Jurkat, Clone E6-1 (cell line): ENCODE results near the gene EMP2.
"Not testable (repeated sequence)": the region's sequence is repeated elsewhere in the genome, so short reads cannot be mapped to it uniquely, and the experiment has no call there.

ENCODE experiments used
- DNase-seq: peaks from one replicate; pipeline ENCODE4 v3.0.0-alpha.2; 2011; ENCODE audit warnings: low read depth, low spot score
- H3K4me3 ChIP-seq: 2 replicates; pipeline ENCODE4 v1.5.1; 2011; ENCODE audit warnings: mild to moderate bottlenecking, low read length, control low read depth, moderate library complexity

Gene EMP2

GRCh38 chr16:10534748-10535147 lies 45.6 kb downstream of the EMP2 start:
- no peak overlapping the region for H3K4me3 ChIP-seq
- DNase-seq = no peak

DNA sequence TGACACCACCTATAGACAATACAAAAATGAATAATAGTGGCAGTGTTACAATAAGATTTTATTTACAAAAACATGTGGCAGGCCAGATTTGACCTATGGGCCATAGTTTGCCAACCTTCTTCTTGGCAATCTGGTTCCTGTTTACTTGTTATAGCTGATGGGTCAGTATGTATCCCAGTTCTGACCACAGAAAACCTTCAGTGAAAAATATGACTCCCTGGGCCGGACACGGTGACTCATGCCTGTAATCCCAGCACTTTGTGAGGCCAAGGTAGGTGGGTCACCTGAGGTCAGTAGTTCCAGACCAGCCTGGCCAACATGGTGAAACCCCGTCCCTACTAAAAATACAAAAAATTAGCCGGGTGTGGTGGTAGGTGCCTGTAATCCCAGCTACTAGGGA lies 46.8 kb downstream of the EMP2 start:
- not testable (repeated sequence) for H3K4me3 ChIP-seq, DNase-seq

GRCh38 chr16:10531582-10531981 lies 48.8 kb downstream of the EMP2 start:
- no peak overlapping the region for H3K4me3 ChIP-seq
- no peak for DNase-seq

DNA sequence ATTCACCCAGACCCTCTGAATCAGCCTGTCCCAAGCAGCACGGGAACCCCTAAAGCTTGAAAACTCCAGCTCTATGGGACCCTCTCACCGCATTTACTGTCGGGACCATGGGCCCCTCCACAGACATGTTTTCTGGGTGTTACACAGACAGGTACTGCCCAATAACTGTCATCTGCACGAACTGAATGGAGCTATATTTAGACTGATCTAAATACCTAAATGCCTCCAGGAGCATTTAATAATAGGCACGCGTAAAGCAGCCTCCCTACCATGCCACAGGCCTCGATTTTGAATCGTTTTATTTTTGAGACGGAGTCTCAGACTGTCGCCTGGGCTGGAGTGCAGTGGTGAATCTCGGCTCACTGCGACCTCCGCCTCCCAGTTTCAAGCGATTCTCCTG lies 49.7 kb downstream of the EMP2 start:
- DNase-seq = no peak
- no peak overlapping the region for H3K4me3 ChIP-seq

GRCh38 chr16:10529895-10530669 lies 50.3 kb downstream of the EMP2 start:
- no peak for DNase-seq
- no peak overlapping the region for H3K4me3 ChIP-seq

- DNase-seq = no peak
- no peak overlapping the region for H3K4me3 ChIP-seq
Observed at GRCh38 chr16:10528635-10529034, 51.8 kb downstream of the EMP2 start.

DNA sequence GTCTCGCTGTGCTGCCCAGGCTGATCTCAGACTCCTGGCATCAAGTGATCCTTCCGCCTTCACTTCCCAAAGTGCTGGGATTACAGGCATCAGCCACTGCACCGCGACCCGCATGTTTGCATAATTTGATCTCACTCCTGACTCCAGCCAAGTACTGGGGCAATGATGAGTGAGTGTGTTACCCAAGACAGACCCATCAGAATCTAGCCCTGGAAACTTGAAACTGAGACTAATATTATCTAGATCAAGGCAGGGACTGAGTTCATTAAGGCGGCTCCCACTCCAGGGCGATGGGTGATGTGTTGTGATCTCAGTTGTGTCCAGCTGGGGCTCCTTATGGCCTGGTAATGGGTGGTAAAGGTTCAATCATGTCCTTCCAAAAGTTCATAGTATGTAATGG lies 53.4 kb downstream of the EMP2 start:
- H3K4me3 ChIP-seq = no peak overlapping the region
- no peak for DNase-seq

DNA sequence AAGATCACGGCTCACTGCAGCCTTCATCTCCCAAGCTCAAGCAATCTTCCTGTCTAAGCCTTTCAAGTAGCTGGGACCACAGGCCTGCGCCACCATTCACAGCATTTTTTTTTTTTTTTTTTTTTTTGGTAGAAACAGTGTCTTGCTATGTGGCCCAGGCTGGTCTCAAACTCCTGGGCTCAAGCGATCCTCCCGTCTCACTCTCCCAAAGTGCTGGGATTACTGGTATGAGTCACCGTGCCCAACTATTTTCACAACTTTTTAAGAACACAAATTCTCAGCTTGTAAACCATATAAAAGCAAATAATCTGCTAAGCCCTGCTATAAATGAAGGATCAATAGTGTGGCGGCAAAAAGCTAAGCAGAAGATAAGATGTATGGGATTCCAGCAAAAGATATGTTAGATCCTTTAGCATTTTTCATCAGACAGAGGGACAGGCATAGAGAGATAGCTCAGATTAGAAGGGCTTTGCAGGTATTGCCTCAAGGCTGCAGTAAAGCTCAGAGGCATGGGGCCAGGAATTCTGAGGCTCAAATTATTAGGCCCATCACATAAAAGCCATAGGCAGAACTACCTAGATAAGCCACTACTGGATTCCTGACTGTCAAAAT lies 55.1 kb downstream of the EMP2 start:
- no peak for DNase-seq
- H3K4me3 ChIP-seq = no peak overlapping the region

DNA sequence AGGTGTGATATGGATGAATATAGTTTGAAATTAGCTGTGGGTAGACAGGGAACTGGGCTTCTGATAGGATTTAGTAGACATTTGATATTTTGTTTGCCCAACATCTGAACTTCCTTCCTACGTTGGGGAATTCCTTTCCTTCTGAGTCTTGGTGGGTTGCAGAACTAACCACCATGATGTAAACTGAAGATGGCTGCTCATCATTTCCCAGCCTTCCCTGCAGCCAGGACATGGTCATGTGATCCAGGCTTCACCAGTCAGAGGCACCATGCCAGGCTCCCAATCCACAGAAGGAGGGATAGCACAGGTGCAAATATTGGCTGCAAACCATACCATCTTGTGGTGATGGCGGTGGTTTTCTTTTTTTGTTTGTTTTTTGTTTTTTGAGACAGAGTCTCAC lies 57.4 kb downstream of the EMP2 start:
- DNase-seq = peak; percentile 8
- H3K4me3 ChIP-seq = no peak overlapping the region

DNA sequence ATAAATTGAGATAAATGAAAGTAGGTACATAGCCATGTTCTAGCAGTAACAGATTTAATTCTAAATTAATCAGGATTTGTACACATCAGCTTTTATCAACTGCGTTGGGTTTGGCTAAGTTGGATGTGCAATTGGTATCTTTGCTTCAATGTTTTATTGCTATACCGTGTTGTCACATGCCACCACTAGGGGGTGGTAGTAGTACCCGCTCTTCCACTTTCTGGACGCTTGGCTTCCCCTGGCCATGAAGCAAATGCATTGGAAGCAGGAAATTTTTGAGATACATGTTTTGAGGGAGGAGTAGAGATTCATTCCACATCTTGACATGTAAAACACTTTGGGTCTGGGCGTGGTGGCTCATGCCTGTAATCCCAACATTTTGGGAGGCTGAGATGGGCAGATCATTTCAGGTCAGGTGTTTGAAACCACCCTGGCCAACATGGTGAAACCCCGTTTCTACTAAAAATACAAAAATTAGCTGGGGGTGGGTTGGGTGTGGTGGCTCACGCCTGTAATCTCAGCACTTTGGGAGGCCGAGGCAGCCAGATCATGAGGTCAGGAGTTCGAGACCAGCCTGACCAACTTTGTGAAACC lies 58.6 kb downstream of the EMP2 start:
- H3K4me3 ChIP-seq = no peak overlapping the region
- peak; percentile 42 for DNase-seq

- DNase-seq = no peak
- no peak overlapping the region for H3K4me3 ChIP-seq
Observed at GRCh38 chr16:10520869-10521578, 59.4 kb downstream of the EMP2 start.

DNA sequence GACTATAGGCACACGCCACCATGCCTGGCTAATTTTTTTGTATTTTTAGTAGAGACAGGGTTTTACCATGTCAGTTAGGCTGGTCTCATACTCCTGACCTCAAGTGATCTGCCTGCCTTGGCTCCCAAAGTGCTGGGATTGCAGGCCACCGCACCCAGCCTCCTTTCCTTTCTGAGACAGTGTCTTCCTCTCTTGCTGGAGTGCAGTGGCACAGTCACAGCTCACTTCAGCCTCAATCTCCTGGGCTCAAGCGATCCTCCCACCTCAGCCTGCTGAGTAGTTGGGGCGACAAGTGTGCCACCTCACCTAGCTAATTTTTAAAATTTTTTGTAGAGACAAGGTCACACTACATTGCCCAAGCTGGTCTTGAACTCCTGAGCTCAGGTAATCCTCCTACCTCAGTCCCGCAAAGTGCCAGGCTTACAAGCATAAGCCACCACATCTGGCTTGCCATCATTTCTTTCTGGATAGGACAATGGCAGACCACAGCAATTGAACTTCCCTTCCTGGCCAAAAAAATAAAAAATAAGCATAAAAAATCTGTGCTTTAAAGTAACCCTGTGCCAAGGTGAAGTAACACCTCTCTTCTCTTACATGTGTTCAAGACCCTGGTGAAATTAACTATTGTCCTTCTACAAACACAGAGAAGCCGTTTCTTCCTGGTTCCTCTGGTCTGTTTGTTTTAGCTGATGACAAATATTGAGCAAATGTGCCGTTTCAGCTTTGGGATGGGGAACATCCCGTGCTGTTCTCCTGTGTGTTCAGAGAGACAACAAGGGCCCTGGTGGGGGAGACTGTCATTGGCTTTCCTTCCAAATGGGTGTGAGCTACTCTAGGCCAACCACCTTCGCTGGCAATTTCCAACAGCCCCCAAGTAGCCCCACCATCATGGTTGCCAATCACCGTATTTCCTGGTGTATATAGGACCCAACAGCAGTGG lies 60.2 kb downstream of the EMP2 start:
- no peak for DNase-seq
- no peak overlapping the region for H3K4me3 ChIP-seq

DNA sequence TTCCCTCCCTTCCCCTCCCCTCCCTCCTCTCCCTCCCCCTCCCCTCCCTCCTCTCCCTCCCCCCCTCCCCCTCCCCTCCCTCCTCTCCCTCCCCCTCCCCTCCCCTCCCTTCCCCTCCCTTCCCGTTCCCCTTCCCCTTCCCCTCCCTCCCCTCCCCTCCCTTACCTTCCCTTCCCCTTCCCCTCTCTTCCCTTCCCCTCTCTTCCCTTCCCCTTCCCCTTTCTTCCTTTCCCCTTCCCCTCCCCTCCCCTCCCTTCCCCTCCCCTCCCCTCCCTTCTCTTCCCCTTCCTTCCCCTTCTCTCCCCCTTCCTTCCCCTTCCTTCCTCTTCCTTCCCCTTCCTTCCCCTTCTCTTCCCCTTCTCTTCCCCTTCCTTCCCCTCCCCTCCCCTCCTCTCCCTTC lies 61.1 kb downstream of the EMP2 start:
- H3K4me3 ChIP-seq = no peak overlapping the region
- DNase-seq = no peak

GRCh38 chr16:10518479-10519041 lies 61.8 kb downstream of the EMP2 start:
- no peak for DNase-seq
- H3K4me3 ChIP-seq = no peak overlapping the region

DNA sequence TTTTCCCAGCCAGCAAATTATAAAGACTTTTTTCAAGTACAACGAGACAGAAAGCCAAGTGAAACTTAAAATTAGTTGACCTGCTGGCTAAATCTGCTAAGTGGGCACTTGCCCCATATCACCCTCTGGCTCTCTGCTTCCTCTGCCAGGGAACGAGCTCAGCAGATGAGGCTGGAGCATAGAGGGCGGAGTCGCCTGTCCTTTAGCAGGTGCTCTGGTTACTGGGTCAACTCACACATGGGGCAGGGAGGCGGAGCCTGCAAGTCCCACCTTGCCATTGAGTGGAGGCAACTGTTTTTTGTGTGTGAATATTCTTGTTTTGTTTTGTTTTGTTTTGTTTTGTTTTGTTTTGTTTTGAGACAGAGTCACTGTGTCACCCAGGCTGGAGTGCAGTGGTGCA lies 62.5 kb downstream of the EMP2 start:
- no peak overlapping the region for H3K4me3 ChIP-seq
- DNase-seq = no peak

DNA sequence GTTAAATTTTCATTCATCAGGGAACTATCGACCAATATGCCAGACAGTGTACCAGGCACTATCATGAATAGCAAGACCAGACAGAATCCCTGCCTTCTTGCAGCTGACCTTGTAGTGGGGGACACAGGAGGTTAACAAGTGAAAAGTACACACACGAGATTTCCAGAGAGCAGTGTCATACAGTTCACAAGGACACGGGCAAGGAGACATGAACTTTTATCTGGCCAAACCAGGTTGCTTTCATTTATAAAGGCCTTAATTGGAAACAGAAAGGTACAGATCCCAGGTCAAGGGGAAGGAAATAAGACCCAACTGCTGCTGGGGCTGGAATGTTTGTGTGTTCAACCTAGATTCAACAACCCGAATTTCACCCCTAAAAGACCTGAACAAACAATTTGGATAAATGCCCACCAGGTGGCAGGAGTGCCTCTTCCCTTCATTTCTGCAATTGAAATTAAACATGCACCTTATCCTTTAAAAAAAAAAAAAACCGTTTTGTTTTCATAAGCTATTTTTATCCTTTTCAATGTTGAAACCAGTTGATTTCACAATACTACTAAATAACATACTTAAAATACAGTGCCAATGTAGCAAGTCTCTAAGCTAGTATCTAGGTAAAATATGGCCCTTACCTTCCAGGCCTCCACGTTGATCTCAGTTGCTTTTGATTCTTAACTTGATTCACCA lies 65.9 kb downstream of the EMP2 start:
- peak; percentile 35 for DNase-seq
- H3K4me3 ChIP-seq = no peak overlapping the region

- H3K4me3 ChIP-seq = no peak overlapping the region
- no peak for DNase-seq
Observed at GRCh38 chr16:10511829-10512228, 68.6 kb downstream of the EMP2 start.

GRCh38 chr16:10510279-10510678 lies 70.1 kb downstream of the EMP2 start:
- H3K4me3 ChIP-seq = no peak overlapping the region
- no peak for DNase-seq
